ENCODE results near the gene P2RY8. TPM values are rescaled to one million over a fixed set of nuclear protein-coding genes. Genes with fewer than 3 reads are reported as not detected.

Gene P2RY8
- total and polyA plus RNA-seq, 10 donors = 8.1 to 32.2 (median 26.5) TPM

DNA sequence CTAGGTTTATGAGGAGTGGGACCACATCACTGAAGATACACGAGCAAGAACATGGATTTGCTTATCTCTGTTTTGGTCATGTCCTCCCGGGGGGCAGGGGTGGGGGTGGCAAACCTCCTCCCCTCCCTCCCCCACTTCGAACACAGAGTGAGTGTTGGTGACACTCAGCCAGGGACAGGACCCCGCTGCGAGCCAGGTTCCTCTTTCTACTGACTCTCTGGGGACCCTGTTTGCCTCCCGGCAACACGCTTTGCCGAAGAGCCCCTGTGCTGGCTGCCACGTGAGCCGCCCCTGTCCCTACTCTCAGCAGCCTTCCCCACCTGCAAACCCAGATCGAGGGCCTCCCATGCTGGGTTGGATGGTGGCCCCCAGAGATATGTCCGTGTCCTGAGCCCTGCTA is 34.7 kb downstream of the P2RY8 start:
- 31 to 58% (median 34%) methylated on average over 10 to 12 of the region's 12 CpGs for WGBS, 5 donors

DNA sequence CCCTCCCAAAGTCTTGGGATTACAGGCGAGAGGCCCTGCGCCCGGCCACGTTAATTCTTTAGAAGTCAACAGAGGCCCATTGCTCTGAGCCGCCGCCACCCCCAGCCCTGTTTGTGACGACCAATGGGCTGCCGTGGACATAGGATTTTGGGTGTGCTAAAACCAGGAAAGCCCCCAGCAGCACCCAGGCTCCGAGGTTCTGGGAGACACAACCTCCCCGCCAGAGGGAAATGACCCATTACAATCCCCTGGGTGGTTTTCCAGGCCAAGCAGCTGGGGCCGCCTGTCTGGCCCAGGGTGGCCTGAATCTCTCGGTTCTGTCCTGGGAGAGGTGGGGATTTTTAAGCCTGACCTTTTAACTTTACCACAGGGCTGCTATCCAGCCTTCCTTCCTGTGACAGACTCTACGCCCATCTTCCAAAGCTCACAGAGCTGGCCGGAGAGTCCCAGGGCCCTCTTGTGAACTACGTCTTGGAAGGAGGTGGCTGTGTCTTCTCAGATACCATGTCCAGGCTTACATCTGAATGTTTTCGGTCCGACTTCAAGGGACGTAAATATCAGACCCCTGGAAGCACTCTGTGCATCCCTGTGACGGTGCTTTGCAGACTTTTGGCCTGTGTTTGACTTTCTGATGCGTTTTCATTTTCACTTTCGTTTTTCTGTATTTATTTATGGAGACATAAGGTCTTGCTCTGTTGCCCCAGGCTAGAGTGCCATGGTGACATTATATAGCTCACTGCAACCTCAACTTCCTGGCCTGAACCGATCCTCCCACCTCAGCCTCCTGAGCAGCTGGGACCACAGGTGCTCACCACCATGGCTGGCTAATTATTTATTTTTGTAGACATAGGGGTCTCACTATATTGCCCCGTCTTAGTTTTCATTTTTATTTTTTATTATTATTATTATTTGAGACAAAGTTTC is 36.0 kb downstream of the P2RY8 start:
- peak overlapping the region in 3 of 8 donors; percentile 16 to 49 (median 26) for H3K4me3 ChIP-seq
- intact Hi-C loops (cut with DNase I; ENCODE audit: low total_unique reads) = no loop called here
- WGBS, 5 donors = 50 to 64% (median 61%) methylated on average over 20 to 23 of the region's 23 CpGs
- peaks cover 24 to 79% (median 53%) of the 10 kb centered on the region in 6 donors for H3K4me1 ChIP-seq
- no peaks in the 10 kb centered on the region for H3K27me3 ChIP-seq (replicated peaks in 1 of 7)
- H3K27ac ChIP-seq = peak overlapping the region; percentile 62 to 86 (median 84)
- no peaks in the 10 kb centered on the region for H3K9me3 ChIP-seq
- TF ChIP-seq, protein P1, sequence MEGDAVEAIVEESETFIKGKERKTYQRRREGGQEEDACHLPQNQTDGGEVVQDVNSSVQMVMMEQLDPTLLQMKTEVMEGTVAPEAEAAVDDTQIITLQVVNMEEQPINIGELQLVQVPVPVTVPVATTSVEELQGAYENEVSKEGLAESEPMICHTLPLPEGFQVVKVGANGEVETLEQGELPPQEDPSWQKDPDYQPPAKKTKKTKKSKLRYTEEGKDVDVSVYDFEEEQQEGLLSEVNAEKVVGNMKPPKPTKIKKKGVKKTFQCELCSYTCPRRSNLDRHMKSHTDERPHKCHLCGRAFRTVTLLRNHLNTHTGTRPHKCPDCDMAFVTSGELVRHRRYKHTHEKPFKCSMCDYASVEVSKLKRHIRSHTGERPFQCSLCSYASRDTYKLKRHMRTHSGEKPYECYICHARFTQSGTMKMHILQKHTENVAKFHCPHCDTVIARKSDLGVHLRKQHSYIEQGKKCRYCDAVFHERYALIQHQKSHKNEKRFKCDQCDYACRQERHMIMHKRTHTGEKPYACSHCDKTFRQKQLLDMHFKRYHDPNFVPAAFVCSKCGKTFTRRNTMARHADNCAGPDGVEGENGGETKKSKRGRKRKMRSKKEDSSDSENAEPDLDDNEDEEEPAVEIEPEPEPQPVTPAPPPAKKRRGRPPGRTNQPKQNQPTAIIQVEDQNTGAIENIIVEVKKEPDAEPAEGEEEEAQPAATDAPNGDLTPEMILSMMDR (IDR thresholded peaks at IDR 0.05 in 8 of 11, conservative IDR thresholded peaks at IDR 0.05 in 3 of 11) = no peak
- TF ChIP-seq POLR2AphosphoS5 (IDR thresholded peaks at IDR 0.05) = peak in 1 of 3 donors; percentile 7
- peaks cover 0 to 5% (median 0%) of the 10 kb centered on the region in 6 donors for H3K36me3 ChIP-seq
- DNase-seq = peak; percentile 79

More for the DNA sequence above, 34.7 kb downstream of the P2RY8 start:
- H3K27me3 ChIP-seq (replicated peaks in 1 of 7) = no peaks in the 10 kb centered on the region
- H3K36me3 ChIP-seq = peaks cover 0 to 5% (median 0%) of the 10 kb centered on the region in 6 donors
- intact Hi-C loops (cut with DNase I; ENCODE audit: low total_unique reads) = no loop called here
- H3K9me3 ChIP-seq = no peaks in the 10 kb centered on the region
- DNase-seq = peak; percentile 93
- TF ChIP-seq POLR2AphosphoS5 (IDR thresholded peaks at IDR 0.05) (peak; percentile 53 to 73 (median 59)), POLR2A (IDR thresholded peaks at IDR 0.05) (no peak)
- peak overlapping the region in 7 of 8 donors; percentile 68 to 86 (median 85) for H3K27ac ChIP-seq
- H3K4me1 ChIP-seq = peaks cover 33 to 82% (median 64%) of the 10 kb centered on the region in 6 donors
- H3K4me3 ChIP-seq = no peak overlapping the region

DNA sequence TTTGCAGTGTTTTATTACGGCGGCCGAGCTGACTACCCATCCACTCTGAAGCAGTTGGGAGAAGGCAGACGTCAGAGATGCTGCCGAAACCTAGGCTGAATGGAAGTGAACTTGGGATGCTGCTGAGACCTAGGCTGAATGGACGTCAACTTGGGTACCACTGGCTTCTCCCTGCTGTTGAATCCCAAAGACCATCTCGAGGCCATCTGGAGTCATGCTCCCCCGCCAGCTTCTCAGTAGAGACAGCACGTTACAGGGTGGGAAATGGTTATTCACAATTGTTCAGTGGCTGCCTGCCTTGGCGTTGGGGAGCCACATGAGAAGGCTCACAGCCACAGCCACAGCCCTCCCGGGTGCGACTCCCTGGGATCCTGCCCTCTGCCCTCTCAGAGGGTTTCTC is 40.9 kb downstream of the P2RY8 start:
- Histone ChIP-seq H3K27ac (peak overlapping the region in 1 of 8 donors; percentile 3), H3K4me1 (peaks cover 11 to 62% (median 26%) of the 10 kb centered on the region in 6 donors), H3K36me3 (peaks cover 0 to 22% (median 0%) of the 10 kb centered on the region in 6 donors), H3K9me3 (peaks cover 0 to 7% (median 0%) of the 10 kb centered on the region in 8 donors), H3K27me3 (replicated peaks in 1 of 7) (no peaks in the 10 kb centered on the region), H3K4me3 (no peak overlapping the region)
- TF ChIP-seq, protein P1 (IDR thresholded peaks at IDR 0.05 in 8 of 11, conservative IDR thresholded peaks at IDR 0.05 in 3 of 11) = no peak
- TF ChIP-seq POLR2A (IDR thresholded peaks at IDR 0.05) (no peak), POLR2AphosphoS5 (IDR thresholded peaks at IDR 0.05) (no peak)
- peak; percentile 61 for DNase-seq
- WGBS, 5 donors = 80 to 86% (median 82%) methylated on average over 9 to 12 of the region's 12 CpGs
- intact Hi-C loops (cut with DNase I; ENCODE audit: low total_unique reads) = no loop called here

DNA sequence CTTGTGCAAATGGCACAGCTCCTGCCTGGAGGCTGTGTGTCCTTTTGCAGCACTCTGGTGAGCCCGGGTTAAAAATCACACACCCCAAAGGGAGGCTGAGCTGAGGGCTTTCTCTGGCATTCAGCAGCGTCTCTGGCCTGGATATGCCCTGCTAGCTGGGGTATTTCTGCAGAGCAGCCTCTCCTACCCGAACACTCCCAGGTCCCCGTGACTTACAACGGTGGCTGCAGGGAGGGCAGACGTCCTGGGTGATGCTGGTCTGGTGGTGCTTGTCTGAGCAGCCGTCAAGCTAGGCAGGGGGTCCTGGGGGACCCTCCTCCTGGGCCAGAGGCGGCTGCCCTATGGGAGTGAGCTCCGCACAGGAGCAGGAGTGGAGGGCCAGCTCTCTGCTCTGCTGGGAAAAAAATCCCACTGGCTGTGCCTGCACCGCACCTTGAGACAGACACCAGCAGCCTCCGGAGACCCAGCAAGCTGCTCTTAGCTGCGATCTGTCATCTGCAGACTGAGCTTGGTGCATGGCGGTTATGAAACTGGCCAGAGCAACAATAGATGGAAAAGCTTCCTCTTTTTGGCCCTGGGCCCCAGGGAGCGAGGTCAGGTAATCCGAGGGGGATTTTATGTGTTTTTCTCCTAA is 43.0 kb downstream of the P2RY8 start:
- peak; percentile 83 for DNase-seq
- TF ChIP-seq POLR2AphosphoS5 (IDR thresholded peaks at IDR 0.05) = peak; percentile 36 to 52 (median 40)
- TF ChIP-seq, protein P1 (IDR thresholded peaks at IDR 0.05 in 8 of 11, conservative IDR thresholded peaks at IDR 0.05 in 3 of 11) = no peak
- Histone ChIP-seq H3K4me1 (peaks cover 6 to 46% (median 19%) of the 10 kb centered on the region in 6 donors), H3K27me3 (replicated peaks in 1 of 7) (no peaks in the 10 kb centered on the region), H3K27ac (peak overlapping the region in 7 of 8 donors; percentile 41 to 73 (median 61)), H3K4me3 (peak overlapping the region in 2 of 8 donors; percentile 6 to 42), H3K36me3 (peaks cover 0 to 23% (median 0%) of the 10 kb centered on the region in 6 donors), H3K9me3 (peaks cover 0 to 7% (median 0%) of the 10 kb centered on the region in 8 donors)
- intact Hi-C loops (cut with DNase I; ENCODE audit: low total_unique reads) = no loop called here
- 8 to 26% (median 19%) methylated on average over 11 to 15 of the region's 15 CpGs for WGBS, 5 donors

Data from spleen (tissue), 11 donors.